Measurements from ENCODE around the gene PPID. TPM values are rescaled to one million over a fixed set of nuclear protein-coding genes. Genes with fewer than 3 reads are reported as not detected.

PPID gene
- total RNA-seq, 1 experiment from 2014 or later = 23.3 TPM

DNA sequence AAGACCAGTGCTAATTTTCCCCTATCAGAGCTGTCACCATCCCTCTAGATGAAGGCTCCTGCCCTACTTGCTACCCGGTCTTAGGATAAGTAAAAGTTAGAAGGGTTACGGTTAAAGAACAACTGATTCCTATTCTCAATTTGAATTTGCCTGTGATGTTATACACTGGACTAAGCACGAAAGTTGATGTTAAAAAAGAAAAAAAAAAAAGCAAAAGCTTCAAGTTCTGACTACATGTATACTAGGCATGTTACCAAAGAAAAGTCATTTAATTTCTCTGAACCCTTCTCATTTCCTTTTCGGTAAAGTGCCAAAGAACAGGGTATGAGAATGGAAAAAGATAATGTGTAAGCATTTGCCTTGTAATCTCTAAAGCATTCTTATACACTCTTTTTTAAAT lies 1.4 kb upstream of the PPID start:
- in situ Hi-C loops (cut with HindIII; ENCODE audit: low pct_unique_long_range_greater_than_20kb, low sequenced_read_pairs) = no loop called here
- CTCF ChIA-PET = no interaction called here
- POLR2A ChIA-PET = interaction anchor here (0.7 kb wide), 1 partner anchor 118 kb away, joined by 3 read pairs; no protein-coding TSS in a partner anchor
- Histone ChIP-seq H3K9me3 (ENCODE audit: control insufficient read depth, insufficient read depth, low read depth, low read length) (no peaks in the 10 kb centered on the region), H3K4me3 (ENCODE audit: low read depth in 2 of 2, low read length in 2 of 2) (no peak overlapping the region), H3K4me1 (ENCODE audit: control insufficient read depth, insufficient read depth, low read length) (no peaks in the 10 kb centered on the region; the same call in 1 of the 2 replicates), H3K27ac (ENCODE audit: low read length) (no peak overlapping the region), H3K36me3 (ENCODE audit: control insufficient read depth, insufficient read depth, low read length) (peaks cover 15% of the 10 kb centered on the region), H3K27me3 (ENCODE audit: control insufficient read depth, insufficient read depth, low read length) (no peaks in the 10 kb centered on the region; the same call in 1 of the 2 replicates)
- BruUV-seq (replicated peaks) = no TSS peak
- ATAC-seq (no peak), DNase-seq (ENCODE audit: low read depth, low spot score) (no peak)
- intact Hi-C loops (cut with micrococcal nuclease; ENCODE audit: unreplicated experiment) = no loop called here
- TF ChIP-seq, protein P1, sequence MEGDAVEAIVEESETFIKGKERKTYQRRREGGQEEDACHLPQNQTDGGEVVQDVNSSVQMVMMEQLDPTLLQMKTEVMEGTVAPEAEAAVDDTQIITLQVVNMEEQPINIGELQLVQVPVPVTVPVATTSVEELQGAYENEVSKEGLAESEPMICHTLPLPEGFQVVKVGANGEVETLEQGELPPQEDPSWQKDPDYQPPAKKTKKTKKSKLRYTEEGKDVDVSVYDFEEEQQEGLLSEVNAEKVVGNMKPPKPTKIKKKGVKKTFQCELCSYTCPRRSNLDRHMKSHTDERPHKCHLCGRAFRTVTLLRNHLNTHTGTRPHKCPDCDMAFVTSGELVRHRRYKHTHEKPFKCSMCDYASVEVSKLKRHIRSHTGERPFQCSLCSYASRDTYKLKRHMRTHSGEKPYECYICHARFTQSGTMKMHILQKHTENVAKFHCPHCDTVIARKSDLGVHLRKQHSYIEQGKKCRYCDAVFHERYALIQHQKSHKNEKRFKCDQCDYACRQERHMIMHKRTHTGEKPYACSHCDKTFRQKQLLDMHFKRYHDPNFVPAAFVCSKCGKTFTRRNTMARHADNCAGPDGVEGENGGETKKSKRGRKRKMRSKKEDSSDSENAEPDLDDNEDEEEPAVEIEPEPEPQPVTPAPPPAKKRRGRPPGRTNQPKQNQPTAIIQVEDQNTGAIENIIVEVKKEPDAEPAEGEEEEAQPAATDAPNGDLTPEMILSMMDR (IDR thresholded peaks at IDR 0.05) = no peak
- no peak for TF ChIP-seq POLR2AphosphoS5 (IDR thresholded peaks at IDR 0.05; ENCODE audit: low read depth, low read length)
- no peak for TF ChIP-seq SIN3A (IDR thresholded peaks at IDR 0.05; ENCODE audit: borderline replicate concordance, insufficient read depth, low read depth, low read length)
- TF ChIP-seq, protein P2, sequence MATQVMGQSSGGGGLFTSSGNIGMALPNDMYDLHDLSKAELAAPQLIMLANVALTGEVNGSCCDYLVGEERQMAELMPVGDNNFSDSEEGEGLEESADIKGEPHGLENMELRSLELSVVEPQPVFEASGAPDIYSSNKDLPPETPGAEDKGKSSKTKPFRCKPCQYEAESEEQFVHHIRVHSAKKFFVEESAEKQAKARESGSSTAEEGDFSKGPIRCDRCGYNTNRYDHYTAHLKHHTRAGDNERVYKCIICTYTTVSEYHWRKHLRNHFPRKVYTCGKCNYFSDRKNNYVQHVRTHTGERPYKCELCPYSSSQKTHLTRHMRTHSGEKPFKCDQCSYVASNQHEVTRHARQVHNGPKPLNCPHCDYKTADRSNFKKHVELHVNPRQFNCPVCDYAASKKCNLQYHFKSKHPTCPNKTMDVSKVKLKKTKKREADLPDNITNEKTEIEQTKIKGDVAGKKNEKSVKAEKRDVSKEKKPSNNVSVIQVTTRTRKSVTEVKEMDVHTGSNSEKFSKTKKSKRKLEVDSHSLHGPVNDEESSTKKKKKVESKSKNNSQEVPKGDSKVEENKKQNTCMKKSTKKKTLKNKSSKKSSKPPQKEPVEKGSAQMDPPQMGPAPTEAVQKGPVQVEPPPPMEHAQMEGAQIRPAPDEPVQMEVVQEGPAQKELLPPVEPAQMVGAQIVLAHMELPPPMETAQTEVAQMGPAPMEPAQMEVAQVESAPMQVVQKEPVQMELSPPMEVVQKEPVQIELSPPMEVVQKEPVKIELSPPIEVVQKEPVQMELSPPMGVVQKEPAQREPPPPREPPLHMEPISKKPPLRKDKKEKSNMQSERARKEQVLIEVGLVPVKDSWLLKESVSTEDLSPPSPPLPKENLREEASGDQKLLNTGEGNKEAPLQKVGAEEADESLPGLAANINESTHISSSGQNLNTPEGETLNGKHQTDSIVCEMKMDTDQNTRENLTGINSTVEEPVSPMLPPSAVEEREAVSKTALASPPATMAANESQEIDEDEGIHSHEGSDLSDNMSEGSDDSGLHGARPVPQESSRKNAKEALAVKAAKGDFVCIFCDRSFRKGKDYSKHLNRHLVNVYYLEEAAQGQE (IDR thresholded peaks at IDR 0.05; ENCODE audit: insufficient read depth in 1 of 2, low read depth in 2 of 2, low read length in 1 of 2) = no peak

DNA sequence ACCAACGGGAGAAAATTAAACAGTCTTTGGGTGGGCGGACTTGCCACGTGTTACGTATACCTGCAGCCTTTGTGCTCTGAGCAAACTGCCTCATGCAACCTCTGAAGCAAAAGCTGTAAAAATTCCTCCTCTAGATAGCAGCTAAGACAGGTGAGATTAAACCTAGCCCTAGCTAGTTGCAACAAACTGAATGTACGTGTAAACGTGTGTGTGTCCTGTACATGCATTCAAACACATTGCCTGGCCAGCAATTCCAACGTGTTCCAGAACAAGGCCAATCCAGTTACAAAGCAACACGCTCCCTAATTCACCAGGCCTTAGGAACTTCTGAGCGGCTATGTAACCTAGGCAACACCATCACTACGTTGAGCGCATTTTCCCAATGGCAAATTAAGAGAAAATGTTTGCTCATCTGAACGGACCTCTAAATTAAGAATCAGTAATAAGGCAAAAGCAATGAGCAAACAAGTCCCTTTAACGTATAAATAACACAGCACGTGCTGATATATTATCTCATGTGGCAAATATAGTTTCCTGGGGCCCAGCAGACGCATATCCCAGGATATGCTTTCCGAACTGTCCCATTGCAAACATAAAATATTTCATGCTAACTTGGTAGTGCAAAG lies 792 bp downstream of the PPID start:
- ATAC-seq = peak; percentile 46; the same call in 1 of the 2 replicates
- Histone ChIP-seq H3K27ac (ENCODE audit: low read length) (peak overlapping the region; percentile 94), H3K27me3 (ENCODE audit: control insufficient read depth, insufficient read depth, low read length) (no peaks in the 10 kb centered on the region), H3K9me3 (ENCODE audit: control insufficient read depth, insufficient read depth, low read depth, low read length) (no peaks in the 10 kb centered on the region), H3K4me3 (ENCODE audit: low read depth in 2 of 2, low read length in 2 of 2) (peak overlapping the region; percentile 89 to 95), H3K36me3 (ENCODE audit: control insufficient read depth, insufficient read depth, low read length) (peaks cover 20% of the 10 kb centered on the region), H3K4me1 (ENCODE audit: control insufficient read depth, insufficient read depth, low read length) (no peaks in the 10 kb centered on the region; the same call in 1 of the 2 replicates)
- BruUV-seq (replicated peaks) = no TSS peak
- no peak for DNase-seq (ENCODE audit: low read depth, low spot score)
- in situ Hi-C loops (cut with HindIII; ENCODE audit: low pct_unique_long_range_greater_than_20kb, low sequenced_read_pairs) = no loop called here
- TF ChIP-seq, protein P2 (IDR thresholded peaks at IDR 0.05; ENCODE audit: insufficient read depth in 1 of 2, low read depth in 2 of 2, low read length in 1 of 2) = no peak
- no peak for TF ChIP-seq SIN3A (IDR thresholded peaks at IDR 0.05; ENCODE audit: borderline replicate concordance, insufficient read depth, low read depth, low read length)
- TF ChIP-seq TCF7L2 (IDR thresholded peaks at IDR 0.05; ENCODE audit: low read depth, low read length) = no peak
- ChIA-PET POLR2A (interaction anchor here (0.8 kb wide), 1 partner anchor 779 kb away, joined by 3 read pairs; no protein-coding TSS in a partner anchor), CTCF (no interaction called here)
- intact Hi-C loops (cut with micrococcal nuclease; ENCODE audit: unreplicated experiment) = no loop called here

Measured in Panc1 (cell line).